Tibial nerve (tissue), 4 donors: ENCODE measurements around the gene SLC44A4. TPM values are rescaled to one million over a fixed set of nuclear protein-coding genes. Genes with fewer than 3 reads are reported as not detected.
"Not testable (repeated sequence)": the region's sequence is repeated elsewhere in the genome, so short reads cannot be mapped to it uniquely, and the experiment has no call there.

Experiments used
- DNase-seq, 2 donors: peaks; one replicate each; pipeline ENCODE4 v3.0.0-alpha.2; 2019; ENCODE audit warnings: low spot score in 2 of 2
- H3K27ac ChIP-seq, 4 donors: fragments of 200-600 bp; sonication (generic) in 3 of 4; one replicate each; pipeline ENCODE4 v1.5.1; 2017 to 2019; ENCODE audit warnings: mild to moderate bottlenecking in 1 of 4
- H3K27me3 ChIP-seq, 2 donors: fragments of 200-600 bp; sonication (generic) in 1 of 2; one replicate each; pipeline versions ENCODE4 v1.5.1 to v1.6.0; 2017 to 2019
- H3K36me3 ChIP-seq, 3 donors: fragments of 200-600 bp; sonication (generic); one replicate each; pipeline ENCODE4 v1.5.1; 2018 to 2019
- H3K4me1 ChIP-seq, 4 donors: fragments of 200-600 bp; sonication (generic) in 3 of 4; one replicate each; pipeline ENCODE4 v1.5.1; 2017 to 2019
- H3K4me3 ChIP-seq, 4 donors: fragments of 200-600 bp; sonication (generic) in 3 of 4; one replicate each; pipeline ENCODE4 v1.5.1; 2017 to 2019; ENCODE audit warnings: mild to moderate bottlenecking in 1 of 4, moderate library complexity in 1 of 4
- H3K9me3 ChIP-seq, 4 donors: fragments of 200-600 bp; sonication (generic) in 3 of 4; one replicate each; pipeline ENCODE4 v1.5.1; 2017 to 2019
- CTCF ChIP-seq, 5 experiments: fragments of 200-600 bp in 3 of 5; fragments of 450-650 bp in 2 of 5; sonication (generic) in 3 of 5; IDR thresholded peaks; one replicate each; pipeline ENCODE4 v1.5.1; 2016 to 2019; ENCODE audit warnings: antibody characterized with exemption in 5 of 5, mild to moderate bottlenecking in 3 of 5, moderate library complexity in 2 of 5
- EP300 ChIP-seq, 2 donors: sonication (generic); formaldehyde crosslinking; IDR thresholded peaks; one replicate each; pipeline ENCODE4 v1.6.1; 2017; ENCODE audit warnings: antibody characterized with exemption in 2 of 2, mild to moderate bottlenecking in 1 of 2
- POLR2A ChIP-seq, 2 donors: fragments of 450-650 bp; IDR thresholded peaks; one replicate each; pipeline ENCODE4 v1.6.1; 2017; ENCODE audit warnings: antibody characterized with exemption in 2 of 2, mild to moderate bottlenecking in 2 of 2, moderate library complexity in 2 of 2
- WGBS, 2 donors: methylation state at CpG; one replicate each; pipeline ENCODE4 v1.1.5; 2018; 5-methylcytosine and 5-hydroxymethylcytosine counted together
- total RNA-seq, 4 donors: library from RNA; depleted of rRNA; stranded (reverse); fragments of >200 nt; gene quantifications; one replicate each; pipeline ENCODE4 v1.1.0, GENCODE V29; 2016

Gene SLC44A4
- total RNA-seq, 4 donors from 2014 or later = 0.22 to 0.84 (median 0.59) TPM; not detected in 1

GRCh38 chr6:31860349-31860748 is 18.4 kb downstream of the SLC44A4 start:
- Histone ChIP-seq H3K9me3 (no peaks in the 10 kb centered on the region), H3K27ac (no peak overlapping the region), H3K36me3 (peaks cover 3 to 47% (median 10%) of the 10 kb centered on the region in 3 donors), H3K4me1 (peaks cover 0 to 30% (median 16%) of the 10 kb centered on the region in 4 donors), H3K27me3 (no peaks in the 10 kb centered on the region), H3K4me3 (no peak overlapping the region)
- no peak for TF ChIP-seq EP300 (IDR thresholded peaks at IDR 0.05)
- TF ChIP-seq POLR2A (IDR thresholded peaks at IDR 0.05) = no peak
- TF ChIP-seq CTCF (IDR thresholded peaks at IDR 0.05) = no peak
- WGBS, 2 donors = 92% methylated on average over 13 of the region's 13 CpGs
- DNase-seq = no peak

- 86 to 88% methylated on average over 11 of the region's 11 CpGs for WGBS, 2 donors
- Histone ChIP-seq H3K27ac (no peak overlapping the region), H3K9me3 (no peaks in the 10 kb centered on the region), H3K36me3 (peaks cover 3 to 47% (median 10%) of the 10 kb centered on the region in 3 donors), H3K4me1 (peaks cover 0 to 30% (median 16%) of the 10 kb centered on the region in 4 donors), H3K4me3 (no peak overlapping the region), H3K27me3 (no peaks in the 10 kb centered on the region)
- no peak for TF ChIP-seq EP300 (IDR thresholded peaks at IDR 0.05)
- no peak for TF ChIP-seq CTCF (IDR thresholded peaks at IDR 0.05)
- TF ChIP-seq POLR2A (IDR thresholded peaks at IDR 0.05) = no peak
- DNase-seq = no peak
Observed at GRCh38 chr6:31859923-31860322, 18.9 kb downstream of the SLC44A4 start.

- TF ChIP-seq POLR2A (IDR thresholded peaks at IDR 0.05) = no peak
- no peak for TF ChIP-seq CTCF (IDR thresholded peaks at IDR 0.05)
- TF ChIP-seq EP300 (IDR thresholded peaks at IDR 0.05) = no peak
- Histone ChIP-seq H3K27me3 (no peaks in the 10 kb centered on the region), H3K4me1 (peaks cover 0 to 19% (median 9%) of the 10 kb centered on the region in 4 donors), H3K9me3 (no peaks in the 10 kb centered on the region), H3K4me3 (no peak overlapping the region), H3K36me3 (peaks cover 3 to 47% (median 10%) of the 10 kb centered on the region in 3 donors), H3K27ac (no peak overlapping the region)
- WGBS, 2 donors = 86 to 92% methylated on average over 8 of the region's 8 CpGs
- no peak for DNase-seq
Observed at GRCh38 chr6:31858707-31859106, 20.1 kb downstream of the SLC44A4 start.

GRCh38 chr6:31857774-31858173 is 21.0 kb downstream of the SLC44A4 start:
- not testable (repeated sequence) for DNase-seq, H3K27me3 ChIP-seq, H3K9me3 ChIP-seq, H3K4me3 ChIP-seq, H3K27ac ChIP-seq
- WGBS, 2 donors = 88% methylated on average over 8 of the region's 8 CpGs
- H3K36me3 ChIP-seq = peaks cover 3 to 47% (median 10%) of the 10 kb centered on the region in 3 donors
- peaks cover 0 to 12% (median 3%) of the 10 kb centered on the region in 4 donors for H3K4me1 ChIP-seq

- not testable (repeated sequence) for DNase-seq, H3K27me3 ChIP-seq, H3K36me3 ChIP-seq, H3K4me3 ChIP-seq, H3K9me3 ChIP-seq, H3K4me1 ChIP-seq, H3K27ac ChIP-seq
- WGBS, 2 donors = 89 to 94% methylated on average over 25 to 33 of the region's 35 CpGs
Observed at GRCh38 chr6:31851980-31852718, 26.6 kb downstream of the SLC44A4 start.

- no peak overlapping the region for H3K27ac ChIP-seq
- DNase-seq = no peak
- H3K4me3 ChIP-seq = no peak overlapping the region
- no peaks in the 10 kb centered on the region for H3K4me1 ChIP-seq
- H3K9me3 ChIP-seq = no peaks in the 10 kb centered on the region
- H3K36me3 ChIP-seq = peaks cover 0 to under 1% (median 0%) of the 10 kb centered on the region in 3 donors
- WGBS, 2 donors = 65 to 86% methylated on average over 2 of the region's 2 CpGs
- H3K27me3 ChIP-seq = no peaks in the 10 kb centered on the region
- TF ChIP-seq EP300 (IDR thresholded peaks at IDR 0.05) (no peak), CTCF (IDR thresholded peaks at IDR 0.05) (no peak), POLR2A (IDR thresholded peaks at IDR 0.05) (no peak)
Observed at GRCh38 chr6:31851485-31851832, 27.3 kb downstream of the SLC44A4 start.
